Medulla oblongata (tissue), 1 donor: ENCODE measurements around the gene KIF5A.
A peak's percentile ranks its signal among the peaks of the same experiment; 100 is the strongest.

Experiments used
- DNase-seq: peaks from one replicate; pipeline ENCODE4 v3.0.0-alpha.2; 2015; ENCODE audit errors: extremely low spot score

Gene KIF5A

GRCh38 chr12:57632073-57632957, 82.5 kb downstream of the KIF5A start:
- no peak for DNase-seq

- DNase-seq, result peak; percentile 52
These were observed 83.4 kb downstream of the KIF5A start, which contains the start of gene B4GALNT1 for GRCh38 chr12:57632958-57633840. TSS of gene B4GALNT1 (minus strand) at chr12:57633201. CDS start at chr12:57632132, 1,069 bp downstream.
